Islet precursor cell (in vitro differentiated cells): ENCODE measurements around the gene CRHR2.
"Not testable (repeated sequence)": the region's sequence is repeated elsewhere in the genome, so short reads cannot be mapped to it uniquely, and the experiment has no call there.

Experiments used
- DNase-seq: peaks from one replicate; pipeline ENCODE4 v3.0.0-alpha.2; 2018

Gene CRHR2

DNA sequence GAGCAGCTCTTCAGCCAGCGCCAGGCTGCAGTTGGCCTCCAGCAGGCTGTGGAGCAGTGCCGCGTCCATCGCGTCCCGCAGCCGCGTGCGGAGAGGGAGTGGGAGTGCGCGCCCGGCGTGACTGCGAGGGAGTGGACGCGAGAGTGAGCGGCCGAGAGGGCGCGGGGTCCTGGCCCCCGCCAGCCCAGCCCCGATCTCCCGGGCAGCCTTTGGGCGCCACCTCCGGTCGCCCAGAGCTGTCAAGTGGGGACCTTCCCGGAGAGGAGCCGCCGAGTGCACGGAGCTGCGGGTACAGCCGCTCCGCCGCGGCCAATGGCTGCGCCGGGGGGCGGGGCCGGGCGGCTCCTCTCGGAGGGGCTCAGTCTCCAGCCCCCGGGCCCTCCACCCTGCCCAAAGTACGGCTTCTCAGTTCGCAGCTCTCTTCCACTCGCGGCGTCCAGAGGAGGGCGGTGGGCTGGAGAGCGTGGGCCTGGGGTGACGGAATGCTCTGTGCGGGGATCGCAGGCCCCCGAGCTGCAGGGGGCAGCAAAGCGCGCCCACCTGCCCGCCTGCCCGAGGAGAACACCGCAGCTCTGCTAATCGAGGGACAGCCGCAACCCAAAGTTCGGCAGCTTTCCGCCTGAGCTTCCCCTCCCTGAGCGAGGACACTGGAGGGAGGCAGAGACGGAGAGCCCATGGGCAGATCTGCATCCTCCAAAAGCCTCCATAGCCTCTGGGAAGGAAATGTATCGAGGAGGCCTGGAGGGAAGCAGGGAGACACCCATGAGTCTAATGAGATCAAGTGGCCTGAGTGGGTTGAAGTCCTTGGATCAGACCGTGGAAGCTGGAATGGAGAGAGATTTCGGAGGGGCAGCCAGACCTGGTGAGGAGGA lies at the start of gene CRHR2:
Gene CRHR2, minus strand, starts transcription at position 245 of the 872 bp plus-strand sequence. Its CDS starts 176 bp downstream, at position 69.
- DNase-seq, result peak; percentile 72

DNA sequence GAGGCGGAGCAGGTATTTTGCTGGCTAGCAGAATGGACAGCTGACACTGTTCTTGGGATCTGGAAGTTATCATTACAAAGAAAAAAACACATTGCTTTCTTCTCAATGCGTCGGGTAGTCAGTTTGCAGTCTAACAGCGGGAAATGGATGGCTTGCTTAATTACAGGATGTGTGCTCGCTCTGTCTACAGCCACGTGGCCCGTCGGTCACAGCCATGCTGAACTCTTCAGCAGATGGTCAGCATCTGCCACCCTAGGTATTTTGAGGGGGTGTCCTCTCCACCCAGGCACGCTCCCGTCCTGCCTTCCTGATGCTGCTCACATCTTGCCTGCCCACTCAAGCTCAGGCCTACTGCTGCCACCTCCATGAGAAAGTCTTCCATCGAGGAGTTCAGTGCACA lies 49.3 kb upstream of the CRHR2 start:
- DNase-seq, result no peak

DNA sequence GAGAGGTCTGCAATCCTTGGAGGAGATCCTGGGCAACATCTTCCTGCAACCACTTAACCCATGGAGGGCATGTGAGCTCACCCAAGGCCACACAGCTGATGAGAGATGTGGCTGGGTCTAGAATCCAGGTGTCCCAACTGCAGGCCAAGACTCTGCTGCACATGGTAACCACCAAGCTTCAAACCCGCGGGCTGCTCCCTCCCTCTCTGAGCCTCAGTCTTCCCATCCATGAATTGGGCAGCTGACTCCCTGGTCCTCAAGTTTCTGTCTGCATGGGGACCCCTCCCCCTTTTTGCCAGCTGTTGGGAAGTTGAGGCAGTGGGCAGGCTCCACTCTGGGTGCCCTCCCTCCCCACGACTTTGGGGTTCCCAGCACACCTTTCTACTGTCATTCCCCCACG lies 48.7 kb upstream of the CRHR2 start:
- no peak for DNase-seq

DNA sequence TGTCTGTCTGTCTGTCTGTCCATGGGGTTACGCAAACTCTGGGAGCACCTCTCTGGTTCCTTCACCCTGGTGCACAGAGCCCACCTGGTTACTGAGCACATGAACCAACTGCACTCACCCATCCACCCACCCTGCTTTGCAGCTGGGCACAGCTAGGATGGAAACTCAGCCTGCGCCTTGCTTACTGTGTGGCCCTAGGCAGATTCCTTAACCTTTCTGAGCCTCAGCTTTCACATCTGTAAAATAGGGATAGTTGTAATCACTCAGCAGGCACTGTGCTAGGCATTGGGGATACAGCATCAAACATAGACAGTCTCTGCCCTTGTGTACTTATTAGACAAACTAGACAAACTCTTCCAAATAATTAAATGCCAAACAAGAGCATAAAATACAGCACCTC lies 47.8 kb upstream of the CRHR2 start:
- no peak for DNase-seq

DNA sequence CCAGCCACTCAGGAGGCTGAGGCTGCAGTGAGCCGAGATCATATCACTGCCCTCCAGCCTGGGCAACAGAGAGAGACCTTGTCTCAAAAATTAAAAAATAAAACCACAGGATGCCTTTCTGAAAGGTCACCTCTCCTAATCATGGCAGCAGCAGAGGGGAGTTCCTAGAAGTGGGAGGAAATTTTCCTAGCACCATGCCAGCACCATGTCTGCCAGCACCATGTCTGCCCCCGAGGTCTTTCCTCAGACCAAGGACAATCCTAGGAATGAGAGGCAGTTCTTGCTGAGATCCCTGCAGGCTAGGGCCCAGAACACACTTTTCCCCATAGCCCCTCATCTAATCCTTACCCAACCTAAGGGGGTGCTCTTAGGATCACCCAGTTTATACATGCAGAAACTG lies 47.4 kb upstream of the CRHR2 start:
- no peak for DNase-seq

DNA sequence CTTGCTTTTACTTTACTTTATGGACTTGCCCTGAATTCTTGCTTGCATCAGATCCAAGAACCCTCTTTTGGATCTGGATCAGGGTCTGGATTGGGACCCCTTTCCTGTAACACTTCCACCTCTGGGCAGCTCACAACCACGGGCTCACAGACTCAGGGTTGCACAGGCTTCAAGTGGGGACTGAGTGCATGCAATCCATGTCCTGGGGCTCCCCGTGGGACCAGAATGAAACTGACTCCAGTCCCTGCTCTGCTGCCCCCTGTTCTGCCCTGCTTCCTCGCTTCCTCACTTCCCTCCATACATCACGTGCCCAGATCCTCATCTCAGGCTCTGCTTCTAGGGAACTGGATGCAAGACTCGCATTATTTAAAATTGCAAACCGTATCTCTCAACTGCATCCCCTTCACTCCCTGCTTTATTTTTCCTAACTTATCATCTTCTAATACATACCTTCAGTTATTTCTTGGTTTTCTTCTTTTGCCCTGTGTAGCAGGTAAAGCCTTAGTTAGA lies 46.4 kb upstream of the CRHR2 start:
- no peak for DNase-seq

DNA sequence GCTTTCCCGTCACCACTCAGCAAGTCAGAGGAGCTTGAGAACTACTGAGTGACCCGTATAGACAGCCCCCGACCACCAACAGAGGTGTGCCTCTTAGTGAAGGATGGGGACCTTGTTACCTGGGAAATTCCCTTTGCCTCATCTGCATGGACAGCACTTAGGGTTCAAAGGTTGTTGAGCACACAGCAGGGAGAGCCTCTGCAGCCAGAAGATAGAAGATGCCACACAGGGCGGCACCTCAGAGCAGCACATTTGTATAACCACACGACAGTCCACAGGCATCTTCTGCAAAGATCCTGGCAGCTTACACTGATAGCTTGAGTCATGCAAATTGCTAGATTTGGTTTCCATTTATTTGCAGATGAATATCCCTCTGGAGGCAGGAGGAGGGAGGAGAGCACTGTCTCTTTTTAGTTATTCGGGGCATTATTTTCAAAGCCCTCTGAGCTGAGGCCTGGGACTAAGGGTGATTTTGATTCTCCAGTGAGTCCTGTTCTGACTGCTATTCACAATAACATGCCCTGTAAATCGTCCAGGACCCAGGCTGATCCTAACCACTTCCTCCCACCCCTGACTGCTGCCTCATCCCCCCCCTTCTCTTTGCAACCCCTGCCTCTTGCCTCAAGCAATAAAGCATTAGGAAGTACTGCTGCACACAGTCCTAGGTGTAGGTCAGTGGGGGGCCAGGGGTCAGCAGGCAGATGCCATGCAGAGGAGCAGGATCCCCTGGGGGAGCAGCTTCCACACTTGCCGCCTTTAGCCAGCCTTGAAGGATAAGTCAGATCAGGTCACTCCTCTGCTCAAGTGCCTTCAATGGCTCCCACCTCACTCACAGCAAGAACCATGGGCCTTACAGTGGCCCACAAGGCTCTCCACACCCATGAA lies 45.0 kb upstream of the CRHR2 start:
- DNase-seq, result peak; percentile 67

DNA sequence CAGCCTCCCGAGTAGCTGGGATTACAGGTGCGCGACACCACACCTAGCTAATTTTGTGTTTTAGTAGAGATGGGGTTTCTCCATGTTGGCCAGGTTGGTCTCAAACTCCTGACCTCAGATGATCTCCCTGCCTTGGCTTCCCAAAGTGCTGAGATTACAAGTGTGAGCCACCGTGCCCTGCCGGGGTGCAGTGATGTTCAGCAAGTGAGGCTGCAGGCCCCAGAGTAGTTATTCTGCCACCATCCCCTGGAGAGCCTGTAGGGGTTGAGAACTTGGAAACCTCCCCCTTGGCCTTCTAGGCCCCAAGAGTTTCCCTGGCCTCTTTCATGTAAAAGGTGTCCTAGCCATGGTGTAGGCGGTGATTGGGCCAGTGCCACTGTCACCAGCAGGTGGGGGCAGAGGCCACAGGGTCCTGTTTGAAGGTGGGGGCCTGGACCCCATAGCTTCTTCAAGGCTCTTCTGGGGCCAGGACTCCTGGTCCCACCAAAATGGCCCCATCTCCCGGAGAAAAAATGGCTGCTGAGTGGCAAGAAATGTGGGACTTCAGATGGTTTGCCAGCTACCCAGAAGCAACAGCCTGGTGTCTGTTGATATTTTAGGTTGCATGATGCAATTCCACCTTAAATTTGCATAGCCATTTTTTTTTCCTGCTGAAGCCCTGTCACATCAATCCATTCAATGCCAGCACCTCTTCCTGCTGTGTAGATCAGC lies 44.2 kb upstream of the CRHR2 start:
- DNase-seq, result no peak

DNA sequence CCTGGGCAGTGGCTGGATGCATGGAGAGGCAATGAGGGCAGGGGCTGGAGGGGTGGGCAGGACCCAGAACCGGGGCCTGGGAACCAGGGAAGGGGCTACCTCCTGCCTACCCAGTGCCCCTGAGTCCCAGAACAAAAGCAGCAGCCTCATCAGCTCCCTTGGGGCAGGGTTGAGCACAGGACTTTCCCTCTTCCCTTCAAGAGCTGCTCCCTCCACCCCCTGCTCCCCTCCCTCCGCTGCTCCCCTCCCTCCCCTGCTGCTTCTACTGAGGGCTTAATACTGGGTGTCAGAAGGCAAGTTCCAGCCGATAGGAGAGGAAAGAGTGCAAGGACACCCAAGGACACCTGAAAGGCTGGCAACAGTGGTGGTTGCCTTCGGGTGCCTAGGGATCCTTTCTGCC lies 41.5 kb upstream of the CRHR2 start:
- DNase-seq, result no peak

DNA sequence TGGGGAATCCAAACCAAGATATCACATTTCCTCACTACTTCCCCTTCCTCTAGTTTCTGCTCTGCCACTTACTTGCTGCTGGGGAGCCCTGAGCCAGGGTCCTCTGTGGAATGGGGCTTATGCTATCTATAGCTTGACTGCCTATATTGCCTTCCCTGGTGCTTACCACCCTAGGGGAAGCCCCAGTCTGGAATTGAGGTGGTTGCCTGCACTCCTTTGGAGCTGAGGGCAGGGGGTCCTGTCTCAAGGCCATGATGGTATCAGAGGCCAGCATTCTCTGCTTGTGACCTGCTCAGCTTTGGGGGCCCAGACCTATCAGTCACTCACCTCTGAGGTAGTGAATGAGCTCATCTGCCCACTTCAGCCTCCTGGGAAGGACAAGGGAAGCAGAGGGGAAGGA lies 40.4 kb upstream of the CRHR2 start:
- no peak for DNase-seq

DNA sequence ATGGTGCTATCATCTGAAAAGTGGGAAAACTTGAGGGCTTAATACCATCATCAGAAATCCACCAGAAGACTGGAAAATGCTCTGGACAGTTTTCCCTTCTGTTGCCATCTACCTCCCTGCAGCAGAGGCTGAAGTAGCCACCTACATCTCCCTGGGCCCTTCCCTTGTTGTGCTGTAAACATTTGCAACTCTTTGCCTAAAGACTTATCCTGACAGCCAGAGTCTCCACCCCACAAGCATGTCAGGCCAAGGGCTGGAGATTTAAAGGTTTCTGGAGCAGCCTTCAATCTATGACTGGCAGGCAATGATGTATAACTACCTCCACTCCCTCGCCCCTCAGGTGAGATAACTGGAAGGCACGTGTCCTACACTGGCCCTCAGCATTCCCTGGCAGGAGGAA lies 39.9 kb upstream of the CRHR2 start:
- DNase-seq, result no peak

DNA sequence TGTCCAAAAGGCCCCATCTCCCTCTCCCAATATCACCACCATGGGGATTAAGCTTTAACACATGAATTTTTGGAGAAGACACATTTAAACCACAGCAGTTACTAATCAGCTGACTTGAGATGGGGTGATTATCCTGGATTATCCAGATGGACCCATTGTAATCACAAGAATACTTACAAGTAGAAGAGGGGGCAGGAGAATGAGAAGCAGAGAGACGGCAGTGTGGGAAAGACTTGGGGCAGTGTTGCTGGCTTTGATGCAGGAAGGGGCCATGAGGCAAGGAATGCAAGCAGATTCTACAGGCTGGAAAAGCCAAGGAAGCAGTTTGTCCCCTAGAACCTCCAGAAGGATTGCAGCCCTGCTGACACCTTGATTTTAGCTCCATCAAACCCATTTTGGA lies 39.0 kb upstream of the CRHR2 start:
- no peak for DNase-seq

DNA sequence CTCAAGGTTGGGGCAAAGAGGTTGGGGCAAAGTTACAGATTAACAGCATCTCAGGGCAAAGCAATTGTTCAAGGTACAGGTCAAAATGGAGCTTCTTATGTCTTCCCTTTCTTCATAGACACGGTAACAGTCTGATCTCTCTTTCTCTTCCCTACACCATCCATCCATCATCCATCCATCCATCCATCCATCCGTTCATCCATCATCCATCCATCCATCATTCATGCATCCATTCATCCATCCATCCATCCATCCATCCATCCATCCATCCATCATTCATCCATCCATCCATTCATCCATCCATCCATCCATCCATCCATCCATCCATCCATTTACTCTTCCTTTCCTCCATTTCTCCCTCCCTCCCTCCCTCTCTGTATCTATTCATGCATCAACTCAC lies 37.2 kb upstream of the CRHR2 start:
- not testable (repeated sequence) for DNase-seq

DNA sequence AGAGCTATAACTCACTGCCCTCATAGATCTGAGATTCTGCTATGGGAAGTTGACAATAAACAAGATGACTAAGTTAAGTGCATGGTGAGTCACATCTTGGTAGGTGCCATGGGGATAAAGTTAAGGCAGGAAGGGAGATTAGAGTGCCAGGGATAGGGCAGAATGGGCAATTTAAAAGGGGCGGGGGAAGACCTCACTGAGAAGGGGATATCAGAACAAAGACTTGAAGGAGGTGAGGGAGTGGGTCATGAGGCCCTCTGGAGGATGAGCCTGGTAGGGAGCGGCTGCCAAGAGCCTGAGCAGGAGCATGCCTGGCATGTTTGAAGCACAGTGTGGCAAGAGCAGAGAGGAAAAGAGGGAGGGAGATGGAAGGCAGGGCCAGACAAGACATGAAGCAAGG lies 34.9 kb upstream of the CRHR2 start:
- DNase-seq, result peak; percentile 71

DNA sequence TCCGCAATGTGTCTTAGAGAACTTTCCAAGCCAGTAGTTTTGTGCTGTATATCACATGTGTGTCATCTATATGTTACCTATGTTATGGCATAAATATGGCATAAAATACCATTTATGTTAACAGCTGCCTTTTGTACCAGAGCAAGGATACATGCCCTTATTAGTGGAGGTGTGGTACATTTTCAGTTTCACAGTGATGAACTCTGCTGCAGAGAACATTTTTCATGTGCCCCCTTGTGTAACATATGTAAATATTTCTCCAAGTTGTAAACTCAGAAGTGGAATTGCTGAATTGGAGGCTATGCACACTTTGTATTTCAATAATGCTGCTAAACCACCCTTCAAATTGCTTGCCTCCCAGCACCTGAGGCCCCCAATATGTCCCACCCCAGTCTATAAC lies 31.9 kb upstream of the CRHR2 start:
- DNase-seq, result no peak

DNA sequence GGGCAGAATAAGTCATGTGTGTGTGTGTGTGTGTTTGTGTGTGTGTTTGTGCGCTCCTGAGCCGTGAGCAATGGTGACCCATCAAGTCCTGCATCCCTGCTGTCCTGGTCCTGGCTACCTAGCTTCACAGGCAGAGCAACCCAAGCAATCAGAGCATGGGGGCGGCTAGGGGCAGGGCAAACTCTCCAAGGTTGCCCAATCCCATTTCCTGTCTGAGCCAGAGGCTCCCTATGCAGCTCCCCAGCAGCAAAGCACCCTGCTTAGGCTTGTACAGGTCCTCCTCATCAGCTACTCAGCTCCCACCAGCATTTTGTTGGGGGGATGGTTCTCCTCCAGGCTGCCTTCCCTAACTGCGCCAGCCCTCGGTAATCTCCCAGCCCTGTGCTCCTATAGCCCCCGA lies 31.1 kb upstream of the CRHR2 start:
- no peak for DNase-seq

DNA sequence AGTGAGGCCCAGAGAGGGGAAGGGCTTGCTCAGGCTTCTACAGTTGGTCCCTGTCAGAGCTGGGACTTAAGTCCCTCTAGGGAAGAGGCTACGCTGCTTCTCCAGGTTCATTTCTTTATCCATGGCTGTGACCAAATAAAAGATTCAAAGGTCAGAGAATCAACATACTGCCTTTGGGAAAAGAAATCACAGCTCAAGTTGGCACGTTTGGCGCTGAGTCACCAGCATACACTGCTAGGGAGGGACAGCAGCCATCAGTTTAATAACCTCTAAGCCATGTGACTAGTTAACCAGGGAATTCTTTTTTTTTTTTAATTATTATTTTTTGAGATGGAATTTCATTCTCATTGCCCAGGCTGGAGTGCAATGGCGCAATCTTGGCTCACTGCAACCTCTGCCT lies 28.4 kb upstream of the CRHR2 start:
- DNase-seq, result no peak

DNA sequence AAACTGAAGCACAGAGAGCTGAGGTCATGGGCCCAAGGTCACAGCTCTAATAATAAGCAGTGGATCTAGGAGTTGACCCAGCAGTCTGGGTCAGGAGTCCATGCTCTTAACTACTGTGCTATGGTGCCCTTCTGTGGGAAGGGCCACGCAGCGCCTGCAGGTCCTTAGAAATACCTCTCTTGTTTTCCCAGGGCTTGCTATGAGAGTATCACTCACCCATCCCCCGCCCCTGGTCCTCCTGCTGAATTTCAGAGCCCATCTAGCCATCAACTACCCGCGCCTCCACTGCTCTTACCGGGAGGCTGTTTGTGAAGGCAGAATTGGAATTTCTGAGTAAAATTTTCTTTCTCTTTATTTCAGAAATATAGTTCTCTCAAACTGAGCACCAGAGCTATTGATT lies 27.3 kb upstream of the CRHR2 start:
- DNase-seq, result no peak

DNA sequence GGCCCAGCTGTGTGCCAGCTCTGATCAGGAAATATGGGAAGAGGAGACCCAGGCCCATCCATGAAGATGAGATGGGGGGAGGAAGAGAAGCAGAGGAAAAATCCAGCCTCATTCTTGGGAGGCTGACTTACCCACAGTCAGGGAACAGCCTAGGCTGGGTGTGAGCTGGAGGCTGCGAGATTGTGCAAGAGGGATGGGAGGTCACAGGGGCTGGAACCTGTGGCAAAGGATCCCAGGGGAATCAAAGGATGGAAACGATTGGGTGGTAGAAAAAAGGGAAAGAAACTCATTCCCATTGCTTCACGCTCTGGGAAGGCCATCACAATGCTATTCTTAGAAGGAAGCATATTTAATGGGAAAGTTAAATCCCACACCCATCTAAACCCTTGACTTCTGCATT lies 26.7 kb upstream of the CRHR2 start:
- no peak for DNase-seq

DNA sequence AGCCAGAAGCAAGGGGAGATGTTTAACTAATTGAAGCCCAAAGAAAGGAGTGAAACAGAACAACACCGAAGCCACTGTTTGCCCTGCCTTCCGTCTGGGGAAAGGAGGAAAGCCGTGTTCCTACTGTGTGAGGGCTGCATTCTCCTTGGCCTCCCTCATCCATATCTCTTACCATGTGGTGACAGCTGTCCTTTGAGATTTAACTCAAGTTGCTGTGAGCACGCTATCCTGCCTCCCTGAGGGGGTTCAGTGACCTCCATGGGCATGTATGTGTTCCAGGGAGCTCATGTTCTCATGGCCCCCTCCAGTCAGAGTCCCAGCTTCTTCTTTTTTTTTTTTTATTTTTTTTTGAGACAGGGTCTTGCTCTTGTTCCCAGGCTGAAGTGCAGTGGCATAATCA lies 26.2 kb upstream of the CRHR2 start:
- DNase-seq, result no peak

DNA sequence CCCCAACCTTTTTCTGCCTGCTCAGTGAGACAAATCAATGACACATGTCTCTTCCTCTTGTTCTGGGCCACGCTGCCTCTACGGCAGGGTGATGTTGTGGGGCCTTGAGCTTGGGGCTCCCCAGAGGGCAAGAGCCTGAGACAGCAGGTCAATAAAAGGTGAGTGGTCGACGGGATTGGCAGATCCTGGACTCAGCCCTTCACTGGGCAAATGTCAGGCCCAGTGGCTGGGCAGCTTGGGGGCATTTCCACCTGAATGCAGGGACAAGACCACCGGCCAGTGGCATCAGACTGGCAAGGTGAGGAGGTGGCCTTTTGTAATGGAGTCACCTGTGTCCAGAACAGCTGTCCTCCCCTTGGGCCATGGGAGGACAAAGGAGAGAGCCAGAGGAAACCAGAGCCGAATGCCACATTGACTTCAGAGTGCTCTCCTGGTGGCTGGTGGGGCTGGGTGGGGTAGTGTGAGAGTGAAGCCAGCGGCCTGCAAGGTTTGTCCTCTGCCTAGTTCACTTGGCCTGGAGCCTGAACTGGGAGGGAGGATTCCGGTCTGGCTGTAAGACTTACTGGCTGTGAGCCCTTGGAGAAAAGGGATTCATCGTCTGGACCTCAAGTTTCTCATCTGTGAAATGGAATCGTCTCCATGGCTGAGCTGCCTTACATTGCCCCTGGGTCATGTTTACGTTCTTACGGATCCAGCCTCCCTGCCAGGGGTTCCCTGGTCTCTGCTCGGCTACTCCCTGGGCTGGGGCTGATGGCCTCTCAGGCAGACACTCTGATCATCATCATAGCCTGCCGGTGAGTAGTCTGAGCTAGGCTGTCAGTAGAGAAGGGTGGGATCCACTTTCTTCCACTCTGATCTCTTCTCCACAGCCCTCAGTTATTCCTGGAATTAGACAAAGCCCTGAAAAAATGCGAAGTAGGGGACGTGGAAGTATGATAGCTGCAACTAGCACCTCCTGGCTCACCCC lies 25.4 kb upstream of the CRHR2 start:
- no peak for DNase-seq

DNA sequence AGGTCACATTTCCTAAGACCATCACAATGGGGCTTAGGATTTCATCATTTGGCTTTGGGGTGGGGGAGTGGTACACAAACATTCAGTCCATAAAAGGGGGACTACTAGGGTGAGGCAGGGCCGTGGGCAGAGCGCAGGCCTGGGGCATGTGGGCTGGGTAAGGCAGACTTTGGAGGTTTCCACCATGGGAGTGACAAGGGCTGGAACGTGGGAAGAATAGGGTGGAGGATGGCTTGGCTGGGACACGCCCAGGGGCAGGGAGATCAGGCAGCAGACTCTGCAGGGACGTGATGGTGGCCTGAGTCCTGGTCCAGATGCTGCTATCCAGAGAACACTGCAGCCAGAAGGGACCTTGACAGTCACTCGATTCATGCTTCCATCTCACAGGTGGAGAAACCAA lies 24.7 kb upstream of the CRHR2 start:
- no peak for DNase-seq
